HCT116 (cell line): ENCODE measurements around the gene DDTL. TPM values are rescaled to one million over a fixed set of nuclear protein-coding genes. Genes with fewer than 3 reads are reported as not detected.
"Not testable (repeated sequence)": the region's sequence is repeated elsewhere in the genome, so short reads cannot be mapped to it uniquely, and the experiment has no call there.

Experiments used
- ATAC-seq: fragments of 200-7000 bp; cut with Tn5 transposase; 2 replicates; pipeline ENCODE4 v1.9.1; 2020; ENCODE audit warnings: mild to moderate bottlenecking, moderate library complexity
- BruUV-seq: library from RNA; stranded (reverse); fragments of 400-500 nt; replicated peaks from 2 replicates; lab custom pipeline; 2021; lab: Mats Ljungman, UMichigan
- CTCF ChIA-PET: fragments of 300-600 bp; sonication (Branson Sonifier 250); formaldehyde crosslinking; loops from one replicate; lab custom pipeline; 2021; ENCODE audit warnings: antibody characterized with exemption; lab: Charles Lee
- POLR2A ChIA-PET: fragments of 300-600, 350-600 bp; sonication (Branson Sonifier 250); formaldehyde crosslinking; loops from one replicate; lab custom pipeline; 2021; ENCODE audit warnings: antibody characterized with exemption; lab: Charles Lee
- RAD21 ChIA-PET, 2 experiments: fragments of 300-600 bp; sonication (Branson Sonifier 250); formaldehyde crosslinking; loops; one replicate each; lab custom pipeline; 2023; ENCODE audit warnings: low total read pairs in 2 of 2; ENCODE audit not compliant: uncharacterized antibody in 2 of 2, unreplicated experiment in 2 of 2, low non-redundant PET in 1 of 2; lab: Charles Lee
- DNase-seq: peaks from one replicate; pipeline ENCODE4 v3.0.0-alpha.2; 2010; ENCODE audit warnings: low read depth, low spot score
- H2AFZ ChIP-seq: fragments of 200-600 bp; shearing (Covaris generic), sonication (generic); 2 replicates; pipeline ENCODE4 v1.6.1; 2017; ENCODE audit warnings: low read depth, mixed run types, mixed read lengths, antibody characterized with exemption, low read length; ENCODE audit not compliant: poor library complexity, severe bottlenecking
- H3K27ac ChIP-seq: 2 replicates; pipeline ENCODE4 v1.5.1; 2012; ENCODE audit warnings: low read depth, low read length
- H3K27me3 ChIP-seq: fragments of 200-600 bp; sonication (generic); 2 replicates; pipeline ENCODE4 v1.6.1; 2016; ENCODE audit warnings: mixed run types, low read length, mixed read lengths; ENCODE audit not compliant: insufficient read depth
- H3K36me3 ChIP-seq, 2 experiments: fragments of 200-500 bp in 1 of 2; fragments of 200-600 bp in 1 of 2; sonication (Bioruptor generic) in 1 of 2; sonication (generic) in 1 of 2; 2 replicates each; pipeline versions ENCODE4 v1.5.1 to v1.6.1; 2014 to 2016; ENCODE audit warnings: low read length in 2 of 2, inconsistent platforms in 1 of 2, mixed read lengths in 1 of 2, mixed run types in 1 of 2; ENCODE audit not compliant: insufficient read depth in 2 of 2, control insufficient read depth in 1 of 2
- H3K4me1 ChIP-seq, 2 experiments: fragments of 200-600 bp in 1 of 2; sonication (generic) in 1 of 2; 2 replicates each; pipeline versions ENCODE4 v1.5.1 to v1.6.1; 2012 to 2017; ENCODE audit warnings: low read length in 2 of 2, inconsistent platforms in 1 of 2, mild to moderate bottlenecking in 1 of 2, mixed read lengths in 1 of 2, mixed run types in 1 of 2, moderate library complexity in 1 of 2; ENCODE audit not compliant: insufficient read depth in 2 of 2, control insufficient read depth in 1 of 2
- H3K4me2 ChIP-seq: fragments of 200-600 bp; sonication (generic); 2 replicates; pipeline ENCODE4 v1.6.1; 2017; ENCODE audit warnings: mixed run types, low read length, mixed read lengths
- H3K4me3 ChIP-seq, 2 experiments: fragments of 200-600 bp in 1 of 2; sonication (generic) in 1 of 2; replicated peaks in 1 of 2; 2 replicates each; pipeline ENCODE4 v1.5.1; 2011 to 2016; ENCODE audit warnings: low read length in 2 of 2, control low read depth in 1 of 2, low read depth in 1 of 2, mild to moderate bottlenecking in 1 of 2, mixed read lengths in 1 of 2, mixed run types in 1 of 2
- H3K79me2 ChIP-seq: fragments of 200-600 bp; sonication (generic); 2 replicates; pipeline ENCODE4 v1.6.1; 2017; ENCODE audit warnings: mild to moderate bottlenecking, mixed run types, low read length, moderate library complexity, mixed read lengths; ENCODE audit not compliant: insufficient read depth
- H3K9ac ChIP-seq: fragments of 200-600 bp; sonication (generic); 2 replicates; pipeline ENCODE4 v1.6.1; 2016; ENCODE audit warnings: low read length, mixed read lengths
- H3K9me2 ChIP-seq: fragments of 200-600 bp; sonication (generic), shearing (Covaris generic); 2 replicates; pipeline ENCODE4 v1.6.1; 2017; ENCODE audit warnings: mixed run types, mild to moderate bottlenecking, moderate library complexity; ENCODE audit not compliant: insufficient read depth
- H3K9me3 ChIP-seq, 2 experiments: fragments of 200-500 bp in 1 of 2; fragments of 200-600 bp in 1 of 2; sonication (Bioruptor generic) in 1 of 2; sonication (generic) in 1 of 2; 2 replicates each; pipeline ENCODE4 v1.6.1; 2014 to 2017; ENCODE audit warnings: low read length in 2 of 2, mixed read lengths in 2 of 2, inconsistent platforms in 1 of 2, low read depth in 1 of 2, mild to moderate bottlenecking in 1 of 2, mixed run types in 1 of 2, moderate library complexity in 1 of 2; ENCODE audit not compliant: control insufficient read depth in 1 of 2, insufficient read depth in 1 of 2
- H4K20me1 ChIP-seq: fragments of 200-600 bp; sonication (generic), shearing (Covaris generic); 2 replicates; pipeline ENCODE4 v1.6.1; 2017; ENCODE audit warnings: mixed run types, mild to moderate bottlenecking, moderate library complexity; ENCODE audit not compliant: insufficient read depth
- intact Hi-C: fragments of 100-400 bp; cut with micrococcal nuclease; formaldehyde crosslinking; loops from 2 replicates; pipeline ENCODE4 v1.10.0; 2022
- total RNA-seq: library from RNA; stranded (reverse); gene quantifications from one replicate; pipeline ENCODE4 v1.2.1, GENCODE V29; 2021; ENCODE audit not compliant: unreplicated experiment

The DDTL gene
- total RNA-seq, 1 experiment from 2014 or later: 3.4 TPM

DNA sequence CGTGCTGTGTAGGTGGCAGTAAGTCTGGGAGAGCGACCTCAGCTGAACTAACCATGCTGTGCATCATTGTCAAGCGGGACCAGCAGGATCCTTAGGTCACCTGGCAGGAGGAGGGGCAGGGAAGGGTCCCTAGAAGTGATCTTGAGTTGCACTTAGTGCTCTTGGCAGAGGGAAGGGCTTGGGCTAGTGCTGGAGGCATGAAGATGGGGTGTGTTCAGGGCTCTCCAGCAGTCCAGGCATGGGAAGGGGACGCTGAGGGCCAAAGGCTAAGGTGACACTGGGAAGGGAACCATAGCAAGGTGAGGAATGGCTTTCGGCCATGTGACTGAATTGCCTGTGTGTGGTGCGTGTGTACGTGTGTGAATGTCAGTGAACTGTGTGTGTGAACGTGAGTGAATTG lies 19.4 kb downstream of the DDTL start:
- H3K4me1 ChIP-seq, H3K36me3 ChIP-seq, H3K27ac ChIP-seq, H3K9ac ChIP-seq, DNase-seq, H3K4me3 ChIP-seq, ATAC-seq, H3K4me2 ChIP-seq, BruUV-seq, POLR2A ChIA-PET, H3K9me3 ChIP-seq, CTCF ChIA-PET, H2AFZ ChIP-seq, H4K20me1 ChIP-seq, H3K79me2 ChIP-seq, H3K9me2 ChIP-seq, H3K27me3 ChIP-seq, RAD21 ChIA-PET: not testable (repeated sequence)
- intact Hi-C loops: loop anchor here (10.0 kb wide), 1 partner anchor 539 kb away; no protein-coding TSS in a partner anchor

DNA sequence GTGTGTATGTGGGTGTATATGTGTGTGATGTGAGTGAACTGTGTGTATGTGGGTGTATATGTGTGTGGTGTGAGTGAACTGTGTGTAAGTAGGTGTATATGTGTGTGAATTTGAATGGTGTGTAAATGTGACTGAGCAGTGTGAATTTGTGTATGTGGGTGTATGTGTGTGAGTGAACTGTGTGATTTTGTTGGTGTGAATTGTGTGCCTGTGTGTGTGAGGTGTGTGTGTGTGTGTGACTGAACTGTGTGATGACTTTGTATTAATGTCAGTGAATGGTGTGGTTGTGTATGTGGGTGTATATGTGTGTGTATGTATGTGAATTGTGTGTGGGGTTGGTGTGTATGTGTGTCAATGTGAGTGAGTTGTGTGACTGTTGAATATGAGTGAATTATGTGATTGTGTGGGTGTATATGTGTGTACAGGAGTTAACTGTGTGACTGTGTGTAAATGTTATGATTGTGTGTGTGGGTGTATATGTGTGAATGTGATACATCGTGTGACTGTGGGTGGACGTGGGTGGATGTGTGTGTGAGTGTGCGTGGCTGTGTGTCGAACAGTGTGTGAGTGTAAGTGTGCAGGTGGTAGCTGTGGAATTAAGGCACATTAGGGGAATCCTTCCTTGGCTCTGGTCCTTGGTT lies 20.0 kb downstream of the DDTL start:
- H3K27me3 ChIP-seq, BruUV-seq, H3K9me2 ChIP-seq, H3K9ac ChIP-seq, H2AFZ ChIP-seq, RAD21 ChIA-PET, ATAC-seq, H4K20me1 ChIP-seq, H3K36me3 ChIP-seq, H3K9me3 ChIP-seq, POLR2A ChIA-PET, H3K4me2 ChIP-seq, H3K79me2 ChIP-seq, H3K27ac ChIP-seq, CTCF ChIA-PET, H3K4me1 ChIP-seq, H3K4me3 ChIP-seq, DNase-seq: not testable (repeated sequence)
- intact Hi-C loops: loop anchor here (10.0 kb wide), 1 partner anchor 538 kb away; no protein-coding TSS in a partner anchor

DNA sequence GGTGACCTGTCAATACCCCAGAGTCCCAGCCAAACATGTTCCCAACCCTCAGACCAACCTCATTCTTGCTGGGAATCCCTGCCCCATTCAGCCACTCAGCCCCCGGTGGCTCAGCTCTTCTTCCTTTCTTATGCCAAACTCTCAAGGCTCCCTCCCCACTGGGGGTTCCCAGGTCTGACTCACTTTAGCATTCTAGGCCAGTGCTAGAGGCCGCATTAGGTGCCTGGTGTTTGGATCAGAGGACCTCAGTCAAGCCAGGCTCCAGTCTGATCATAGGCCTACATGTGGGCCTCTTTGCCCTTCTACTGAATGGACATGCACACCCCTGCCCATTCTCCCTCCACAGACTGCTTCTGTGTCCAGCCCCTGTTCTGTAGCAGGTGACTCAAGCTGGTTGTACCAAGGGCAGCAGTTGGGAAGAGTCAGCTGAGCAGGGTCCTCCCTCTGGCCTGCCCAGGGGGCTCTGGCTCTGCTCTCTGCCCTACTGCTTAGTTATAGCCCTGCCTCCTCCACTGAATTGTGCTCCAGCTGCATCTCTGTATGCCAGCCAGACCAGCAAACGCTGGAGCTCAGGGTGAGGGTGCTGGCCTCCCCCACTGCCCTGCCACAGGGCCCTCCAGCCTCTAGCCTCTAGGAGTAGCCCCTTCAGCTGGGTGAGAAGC lies 23.0 kb downstream of the DDTL start:
- H3K79me2 ChIP-seq, H3K9me2 ChIP-seq, H3K4me2 ChIP-seq, H2AFZ ChIP-seq, RAD21 ChIA-PET, CTCF ChIA-PET, H4K20me1 ChIP-seq, DNase-seq, H3K9ac ChIP-seq, H3K27me3 ChIP-seq, H3K9me3 ChIP-seq, H3K36me3 ChIP-seq, H3K4me1 ChIP-seq, ATAC-seq, POLR2A ChIA-PET, H3K4me3 ChIP-seq, H3K27ac ChIP-seq, BruUV-seq: not testable (repeated sequence)
- intact Hi-C loops: loop anchor here (10.0 kb wide), 1 partner anchor 535 kb away; no protein-coding TSS in a partner anchor

DNA sequence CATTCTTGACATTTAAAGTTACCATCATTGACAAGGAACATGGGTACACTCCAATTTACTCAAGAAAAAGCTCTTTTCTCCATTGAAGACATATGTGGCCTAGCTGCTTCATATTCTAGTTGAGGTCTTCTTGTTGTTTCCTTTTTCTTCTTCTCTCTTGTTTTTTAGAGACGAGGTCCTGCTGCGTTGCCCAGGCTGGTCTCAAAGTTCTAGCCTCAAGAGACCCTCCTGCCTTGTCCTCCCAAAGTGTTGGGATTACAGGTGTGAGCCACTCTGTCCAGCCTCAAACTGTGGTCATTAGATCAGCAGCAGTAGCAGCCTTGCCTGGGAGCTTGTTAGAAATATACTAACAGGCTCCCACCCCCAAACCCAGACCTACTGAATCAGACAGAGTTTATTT lies 26.4 kb downstream of the DDTL start:
- DNase-seq, H3K9me3 ChIP-seq, BruUV-seq, H3K4me3 ChIP-seq, H3K9ac ChIP-seq, intact Hi-C loops, RAD21 ChIA-PET, H3K27me3 ChIP-seq, H3K36me3 ChIP-seq, H4K20me1 ChIP-seq, H3K79me2 ChIP-seq, H3K4me2 ChIP-seq, CTCF ChIA-PET, H3K9me2 ChIP-seq, H3K27ac ChIP-seq, H2AFZ ChIP-seq, H3K4me1 ChIP-seq, POLR2A ChIA-PET: not testable (repeated sequence)
- ATAC-seq: 0 out of 2 replicates have a peak, but pooled peaks have one; percentile 11
